HepG2 (cell line): ENCODE data around the gene PSPH. TPM values are rescaled to one million over a fixed set of nuclear protein-coding genes. Genes with fewer than 3 reads are reported as not detected.

Source experiments
- AGO2 ChIP-seq: fragments of 200-400 bp; formaldehyde crosslinking; optimal IDR thresholded peaks from 2 replicates; pipeline ENCODE3; 2017; ENCODE audit warnings: mild to moderate bottlenecking, low read depth, low read length, moderate library complexity
- ARID2 ChIP-seq: sonication (generic); formaldehyde crosslinking; IDR thresholded peaks from 2 replicates; pipeline ENCODE4 v1.8.1; 2022; ENCODE audit warnings: mild to moderate bottlenecking, missing genetic modification reagents, borderline replicate concordance
- CCDC6 ChIP-seq: sonication (generic); formaldehyde crosslinking; IDR thresholded peaks from 2 replicates; pipeline ENCODE4 v1.8.1; 2022; ENCODE audit warnings: mild to moderate bottlenecking, missing genetic modification reagents, moderate library complexity
- CREBL2 ChIP-seq: sonication (generic); formaldehyde crosslinking; IDR thresholded peaks from 2 replicates; pipeline ENCODE4 v1.8.1; 2023; ENCODE audit warnings: missing genetic modification reagents, mild to moderate bottlenecking, borderline replicate concordance
- FOXK2 ChIP-seq: fragments of 450-650 bp; IDR thresholded peaks from 2 replicates; pipeline ENCODE4 v1.6.1; 2016
- GABPA ChIP-seq, 2 experiments: IDR thresholded peaks; 2 replicates each; pipeline ENCODE4 v1.6.1; 2011 to 2016; ENCODE audit warnings: low read depth in 2 of 2, low read length in 1 of 2, missing biosample characterization in 1 of 2, missing genetic modification characterization in 1 of 2
- HNF1A ChIP-seq, 2 experiments: sonication (generic) in 1 of 2; formaldehyde crosslinking in 1 of 2; IDR thresholded peaks; 2 replicates each; pipeline versions ENCODE4 v1.4.0 to v1.6.1; 2016 to 2020; ENCODE audit warnings: borderline replicate concordance in 1 of 2, low read depth in 1 of 2, mild to moderate bottlenecking in 1 of 2, missing genetic modification reagents in 1 of 2
- HNRNPH1 ChIP-seq: fragments of 200-400 bp; formaldehyde crosslinking; optimal IDR thresholded peaks from 2 replicates; pipeline ENCODE3; 2017; ENCODE audit warnings: mild to moderate bottlenecking, low read depth, low read length
- IKZF5 ChIP-seq: IDR thresholded peaks from 2 replicates; pipeline ENCODE4 v1.6.1; 2018; ENCODE audit warnings: missing genetic modification reagents, mild to moderate bottlenecking, missing compliant biosample characterization
- SNAI1 ChIP-seq: sonication (generic); formaldehyde crosslinking; IDR thresholded peaks from 2 replicates; pipeline ENCODE4 v1.5.0; 2020; ENCODE audit warnings: mild to moderate bottlenecking, missing genetic modification reagents, borderline replicate concordance
- TARDBP ChIP-seq: sonication (generic); formaldehyde crosslinking; IDR thresholded peaks from 2 replicates; pipeline ENCODE4 v1.8.0; 2022; ENCODE audit warnings: mild to moderate bottlenecking, missing genetic modification reagents
- ZNF414 ChIP-seq: sonication (generic); formaldehyde crosslinking; IDR thresholded peaks from 2 replicates; pipeline ENCODE4 v1.5.0; 2020; ENCODE audit warnings: missing genetic modification reagents
- polyA plus RNA-seq, 8 experiments: library from polyadenylated mRNA; depleted of rRNA in 3 of 8; stranded (reverse) in 7 of 8; unstranded in 1 of 8; fragments of >200 nt; fragmentation: Illumina TruSeq in 4 of 8; extraction: Trizol in 4 of 8; gene quantifications; 2 replicates each; pipeline versions ENCODE4 v1.2.1 to v1.2.3, GENCODE V29; 2011 to 2016; ENCODE audit warnings: low read depth in 4 of 8, missing spikeins in 1 of 8, mixed read lengths in 1 of 8; ENCODE audit not compliant: insufficient read depth in 1 of 8
- total RNA-seq, 5 experiments: library from RNA; depleted of rRNA; stranded (reverse); fragments of >200 nt; fragmentation: Illumina TruSeq; extraction: Trizol; gene quantifications; 2 replicates each; pipeline ENCODE4 v1.2.3, GENCODE V29; 2016; ENCODE audit warnings: low read depth in 1 of 5
- TF ChIP-seq, protein P1 (sequence below): conservative IDR thresholded peaks from 2 replicates; pipeline ENCODE4 v1.6.1; 2018; ENCODE audit warnings: missing genetic modification reagents
- TF ChIP-seq, protein P2 (sequence below): sonication (generic); formaldehyde crosslinking; IDR thresholded peaks from 2 replicates; pipeline ENCODE4 v1.4.0; 2020; ENCODE audit warnings: missing genetic modification reagents, borderline replicate concordance

PSPH gene
- total and polyA plus RNA-seq, 2 of the 13 experiments (the other 11 are each of a cell fraction or from before 2014, with no cell fraction given): 85.5 to 124 TPM

- TF ChIP-seq ZNF414 (CRISPR knock-in tag) (0 out of 2 replicates have a peak, but pooled peaks have one; percentile 68), TARDBP (no peak), ARID2 (CRISPR knock-in tag) (no peak), CREBL2 (CRISPR knock-in tag) (no peak), SNAI1 (0 out of 2 replicates have a peak, but pooled peaks have one; percentile 46), HNRNPH1 (no peak), CCDC6 (CRISPR knock-in tag) (0 out of 2 replicates have a peak, but pooled peaks have one; percentile 10), IKZF5 (CRISPR knock-in tag) (peak; percentile 85; the same call in 1 of the 2 replicates), GABPA (IDR thresholded peaks at IDR 0.05; ENCODE audit: low read depth, low read length) (no peak), GABPA (CRISPR knock-in tag; IDR thresholded peaks at IDR 0.05; ENCODE audit: low read depth) (peak; percentile 55), AGO2 (peak; percentile 59), FOXK2 (no peak), HNF1A (IDR thresholded peaks at IDR 0.05; ENCODE audit: low read depth) (no peak), HNF1A (CRISPR knock-in tag; IDR thresholded peaks at IDR 0.05; ENCODE audit: borderline replicate concordance) (no peak)
- TF ChIP-seq, protein P1, sequence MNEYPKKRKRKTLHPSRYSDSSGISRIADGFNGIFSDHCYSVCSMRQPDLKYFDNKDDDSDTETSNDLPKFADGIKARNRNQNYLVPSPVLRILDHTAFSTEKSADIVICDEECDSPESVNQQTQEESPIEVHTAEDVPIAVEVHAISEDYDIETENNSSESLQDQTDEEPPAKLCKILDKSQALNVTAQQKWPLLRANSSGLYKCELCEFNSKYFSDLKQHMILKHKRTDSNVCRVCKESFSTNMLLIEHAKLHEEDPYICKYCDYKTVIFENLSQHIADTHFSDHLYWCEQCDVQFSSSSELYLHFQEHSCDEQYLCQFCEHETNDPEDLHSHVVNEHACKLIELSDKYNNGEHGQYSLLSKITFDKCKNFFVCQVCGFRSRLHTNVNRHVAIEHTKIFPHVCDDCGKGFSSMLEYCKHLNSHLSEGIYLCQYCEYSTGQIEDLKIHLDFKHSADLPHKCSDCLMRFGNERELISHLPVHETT: no peak
- TF ChIP-seq, protein P2, sequence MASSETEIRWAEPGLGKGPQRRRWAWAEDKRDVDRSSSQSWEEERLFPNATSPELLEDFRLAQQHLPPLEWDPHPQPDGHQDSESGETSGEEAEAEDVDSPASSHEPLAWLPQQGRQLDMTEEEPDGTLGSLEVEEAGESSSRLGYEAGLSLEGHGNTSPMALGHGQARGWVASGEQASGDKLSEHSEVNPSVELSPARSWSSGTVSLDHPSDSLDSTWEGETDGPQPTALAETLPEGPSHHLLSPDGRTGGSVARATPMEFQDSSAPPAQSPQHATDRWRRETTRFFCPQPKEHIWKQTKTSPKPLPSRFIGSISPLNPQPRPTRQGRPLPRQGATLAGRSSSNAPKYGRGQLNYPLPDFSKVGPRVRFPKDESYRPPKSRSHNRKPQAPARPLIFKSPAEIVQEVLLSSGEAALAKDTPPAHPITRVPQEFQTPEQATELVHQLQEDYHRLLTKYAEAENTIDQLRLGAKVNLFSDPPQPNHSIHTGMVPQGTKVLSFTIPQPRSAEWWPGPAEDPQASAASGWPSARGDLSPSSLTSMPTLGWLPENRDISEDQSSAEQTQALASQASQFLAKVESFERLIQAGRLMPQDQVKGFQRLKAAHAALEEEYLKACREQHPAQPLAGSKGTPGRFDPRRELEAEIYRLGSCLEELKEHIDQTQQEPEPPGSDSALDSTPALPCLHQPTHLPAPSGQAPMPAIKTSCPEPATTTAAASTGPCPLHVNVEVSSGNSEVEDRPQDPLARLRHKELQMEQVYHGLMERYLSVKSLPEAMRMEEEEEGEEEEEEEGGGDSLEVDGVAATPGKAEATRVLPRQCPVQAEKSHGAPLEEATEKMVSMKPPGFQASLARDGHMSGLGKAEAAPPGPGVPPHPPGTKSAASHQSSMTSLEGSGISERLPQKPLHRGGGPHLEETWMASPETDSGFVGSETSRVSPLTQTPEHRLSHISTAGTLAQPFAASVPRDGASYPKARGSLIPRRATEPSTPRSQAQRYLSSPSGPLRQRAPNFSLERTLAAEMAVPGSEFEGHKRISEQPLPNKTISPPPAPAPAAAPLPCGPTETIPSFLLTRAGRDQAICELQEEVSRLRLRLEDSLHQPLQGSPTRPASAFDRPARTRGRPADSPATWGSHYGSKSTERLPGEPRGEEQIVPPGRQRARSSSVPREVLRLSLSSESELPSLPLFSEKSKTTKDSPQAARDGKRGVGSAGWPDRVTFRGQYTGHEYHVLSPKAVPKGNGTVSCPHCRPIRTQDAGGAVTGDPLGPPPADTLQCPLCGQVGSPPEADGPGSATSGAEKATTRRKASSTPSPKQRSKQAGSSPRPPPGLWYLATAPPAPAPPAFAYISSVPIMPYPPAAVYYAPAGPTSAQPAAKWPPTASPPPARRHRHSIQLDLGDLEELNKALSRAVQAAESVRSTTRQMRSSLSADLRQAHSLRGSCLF: no peak
Observed at GRCh38 chr7:56033671-56034432, 17.4 kb downstream of the PSPH start (continued).
